ENCODE data around the gene DPAGT1.
"Not testable (repeated sequence)": the region's sequence is repeated elsewhere in the genome, so short reads cannot be mapped to it uniquely, and the experiment has no call there.

DPAGT1 gene

GRCh38 chr11:119093942-119094815 lies 7.5 kb downstream of the DPAGT1 start:
- DNase-seq = peak; percentile 65

- DNase-seq = no peak
Observed at GRCh38 chr11:119092880-119093842, 8.5 kb downstream of the DPAGT1 start.

- DNase-seq = no peak
Observed at GRCh38 chr11:119091966-119092879, 9.4 kb downstream of the DPAGT1 start.

GRCh38 chr11:119091178-119091577 lies 10.5 kb downstream of the DPAGT1 start:
- no peak for DNase-seq

GRCh38 chr11:119089319-119089718 lies 12.3 kb downstream of the DPAGT1 start:
- no peak for DNase-seq

- DNase-seq = no peak
Observed at GRCh38 chr11:119088406-119088805, 13.2 kb downstream of the DPAGT1 start.

GRCh38 chr11:119087747-119088241 lies 13.9 kb downstream of the DPAGT1 start:
- DNase-seq = no peak

- no peak for DNase-seq
Observed at GRCh38 chr11:119087123-119087522, 14.5 kb downstream of the DPAGT1 start.

- no peak for DNase-seq
Observed at GRCh38 chr11:119085437-119085847, 16.2 kb downstream of the DPAGT1 start.

- peak; percentile 91 for DNase-seq
Observed at GRCh38 chr11:119084663-119085436, 16.8 kb downstream of the DPAGT1 start, which contains the start of gene HMBS. Gene HMBS, plus strand, starts transcription at chr11:119084881. Its CDS starts 153 bp downstream, at chr11:119085034.

- no peak for DNase-seq
Observed at GRCh38 chr11:119081682-119082260, 19.9 kb downstream of the DPAGT1 start.

GRCh38 chr11:119078675-119079420 lies 22.8 kb downstream of the DPAGT1 start:
- no peak for DNase-seq

GRCh38 chr11:119077839-119078238 lies 23.8 kb downstream of the DPAGT1 start:
- DNase-seq = no peak

GRCh38 chr11:119067371-119068222 lies 34.1 kb downstream of the DPAGT1 start, which contains the start of gene VPS11:
Gene VPS11, plus strand, starts transcription at chr11:119067818. Its CDS starts 6 bp downstream, at chr11:119067824.
- DNase-seq = peak; percentile 99

GRCh38 chr11:119065369-119065768 lies 36.3 kb downstream of the DPAGT1 start:
- DNase-seq = peak; percentile 59

GRCh38 chr11:119062779-119063178 lies 38.9 kb downstream of the DPAGT1 start:
- DNase-seq = no peak

- DNase-seq = no peak
Observed at GRCh38 chr11:119061256-119061655, 40.4 kb downstream of the DPAGT1 start.

GRCh38 chr11:119059128-119059527 lies 42.5 kb downstream of the DPAGT1 start:
- not testable (repeated sequence) for DNase-seq
